ENCODE data around the gene FAM171A2.
"Not testable (repeated sequence)": the region's sequence is repeated elsewhere in the genome, so short reads cannot be mapped to it uniquely, and the experiment has no call there.

The FAM171A2 gene

GRCh38 chr17:44343510-44344209, 20.0 kb downstream of the FAM171A2 start:
- no peak overlapping the region for H3K27ac ChIP-seq (ENCODE audit: low read depth, low read length)
- no peaks in the 10 kb centered on the region for H3K36me3 ChIP-seq (ENCODE audit: control insufficient read depth, insufficient read depth, low read length)
- H3K9me3 ChIP-seq (ENCODE audit: control insufficient read depth, insufficient read depth, low read depth, low read length), result no peaks in the 10 kb centered on the region
- H3K27me3 ChIP-seq (ENCODE audit: control insufficient read depth, insufficient read depth, low read length), result peaks cover 3% of the 10 kb centered on the region; the same call in 1 of the 2 replicates
- H3K4me1 ChIP-seq (ENCODE audit: control insufficient read depth, insufficient read depth, low read length), result peaks cover 6% of the 10 kb centered on the region
- no peak overlapping the region for H3K9ac ChIP-seq (ENCODE audit: low read length)
- no peak overlapping the region for H3K4me3 ChIP-seq (ENCODE audit: low read depth, low read length)

- H3K36me3 ChIP-seq (ENCODE audit: control insufficient read depth, insufficient read depth, low read length); H3K27ac ChIP-seq (ENCODE audit: low read depth, low read length); H3K4me1 ChIP-seq (ENCODE audit: control insufficient read depth, insufficient read depth, low read length); H3K9ac ChIP-seq (ENCODE audit: low read length); H3K4me3 ChIP-seq (ENCODE audit: low read depth, low read length); H3K9me3 ChIP-seq (ENCODE audit: control insufficient read depth, insufficient read depth, low read depth, low read length); H3K27me3 ChIP-seq (ENCODE audit: control insufficient read depth, insufficient read depth, low read length): not testable (repeated sequence)
Measured at GRCh38 chr17:44340553-44340952, 23.1 kb downstream of the FAM171A2 start.

GRCh38 chr17:44338702-44339101, 25.0 kb downstream of the FAM171A2 start:
- no peaks in the 10 kb centered on the region for H3K9me3 ChIP-seq (ENCODE audit: control insufficient read depth, insufficient read depth, low read depth, low read length)
- H3K27ac ChIP-seq (ENCODE audit: low read depth, low read length), result no peak overlapping the region
- no peaks in the 10 kb centered on the region for H3K27me3 ChIP-seq (ENCODE audit: control insufficient read depth, insufficient read depth, low read length)
- H3K9ac ChIP-seq (ENCODE audit: low read length), result no peak overlapping the region
- H3K4me3 ChIP-seq (ENCODE audit: low read depth, low read length), result no peak overlapping the region
- H3K4me1 ChIP-seq (ENCODE audit: control insufficient read depth, insufficient read depth, low read length), result peaks cover 10% of the 10 kb centered on the region; the same call in 1 of the 2 replicates
- H3K36me3 ChIP-seq (ENCODE audit: control insufficient read depth, insufficient read depth, low read length), result no peaks in the 10 kb centered on the region

- H3K4me1 ChIP-seq (ENCODE audit: control insufficient read depth, insufficient read depth, low read length), result peaks cover 14% of the 10 kb centered on the region; the same call in 1 of the 2 replicates
- no peak overlapping the region for H3K9ac ChIP-seq (ENCODE audit: low read length)
- H3K27me3 ChIP-seq (ENCODE audit: control insufficient read depth, insufficient read depth, low read length), result no peaks in the 10 kb centered on the region
- no peaks in the 10 kb centered on the region for H3K36me3 ChIP-seq (ENCODE audit: control insufficient read depth, insufficient read depth, low read length)
- no peaks in the 10 kb centered on the region for H3K9me3 ChIP-seq (ENCODE audit: control insufficient read depth, insufficient read depth, low read depth, low read length)
- H3K4me3 ChIP-seq (ENCODE audit: low read depth, low read length), result no peak overlapping the region
- no peak overlapping the region for H3K27ac ChIP-seq (ENCODE audit: low read depth, low read length)
Measured at GRCh38 chr17:44335968-44336367, 27.7 kb downstream of the FAM171A2 start.

- Histone ChIP-seq H3K27ac (ENCODE audit: low read depth, low read length) (no peak overlapping the region), H3K27me3 (ENCODE audit: control insufficient read depth, insufficient read depth, low read length) (no peaks in the 10 kb centered on the region), H3K9ac (ENCODE audit: low read length) (no peak overlapping the region), H3K36me3 (ENCODE audit: control insufficient read depth, insufficient read depth, low read length) (no peaks in the 10 kb centered on the region), H3K9me3 (ENCODE audit: control insufficient read depth, insufficient read depth, low read depth, low read length) (no peaks in the 10 kb centered on the region), H3K4me3 (ENCODE audit: low read depth, low read length) (no peak overlapping the region), H3K4me1 (ENCODE audit: control insufficient read depth, insufficient read depth, low read length) (peaks cover 14% of the 10 kb centered on the region; the same call in 1 of the 2 replicates)
Measured at GRCh38 chr17:44335564-44335963, 28.1 kb downstream of the FAM171A2 start.

- no peaks in the 10 kb centered on the region for H3K9me3 ChIP-seq (ENCODE audit: control insufficient read depth, insufficient read depth, low read depth, low read length)
- no peak overlapping the region for H3K9ac ChIP-seq (ENCODE audit: low read length)
- no peaks in the 10 kb centered on the region for H3K27me3 ChIP-seq (ENCODE audit: control insufficient read depth, insufficient read depth, low read length)
- H3K36me3 ChIP-seq (ENCODE audit: control insufficient read depth, insufficient read depth, low read length), result no peaks in the 10 kb centered on the region
- no peak overlapping the region for H3K4me3 ChIP-seq (ENCODE audit: low read depth, low read length)
- H3K27ac ChIP-seq (ENCODE audit: low read depth, low read length), result no peak overlapping the region
- peaks cover 14% of the 10 kb centered on the region; the same call in 1 of the 2 replicates for H3K4me1 ChIP-seq (ENCODE audit: control insufficient read depth, insufficient read depth, low read length)
Measured at GRCh38 chr17:44334727-44335126, 28.9 kb downstream of the FAM171A2 start.

GRCh38 chr17:44334315-44334714, 29.3 kb downstream of the FAM171A2 start:
- H3K9me3 ChIP-seq (ENCODE audit: control insufficient read depth, insufficient read depth, low read depth, low read length), result no peaks in the 10 kb centered on the region
- H3K9ac ChIP-seq (ENCODE audit: low read length), result no peak overlapping the region
- H3K36me3 ChIP-seq (ENCODE audit: control insufficient read depth, insufficient read depth, low read length), result no peaks in the 10 kb centered on the region
- no peaks in the 10 kb centered on the region for H3K27me3 ChIP-seq (ENCODE audit: control insufficient read depth, insufficient read depth, low read length)
- no peak overlapping the region for H3K4me3 ChIP-seq (ENCODE audit: low read depth, low read length)
- no peak overlapping the region for H3K27ac ChIP-seq (ENCODE audit: low read depth, low read length)
- H3K4me1 ChIP-seq (ENCODE audit: control insufficient read depth, insufficient read depth, low read length), result peaks cover 14% of the 10 kb centered on the region; the same call in 1 of the 2 replicates

- H3K27ac ChIP-seq (ENCODE audit: low read depth, low read length), result no peak overlapping the region
- H3K27me3 ChIP-seq (ENCODE audit: control insufficient read depth, insufficient read depth, low read length), result no peaks in the 10 kb centered on the region
- H3K36me3 ChIP-seq (ENCODE audit: control insufficient read depth, insufficient read depth, low read length), result no peaks in the 10 kb centered on the region
- no peak overlapping the region for H3K4me3 ChIP-seq (ENCODE audit: low read depth, low read length)
- H3K4me1 ChIP-seq (ENCODE audit: control insufficient read depth, insufficient read depth, low read length), result peaks cover 10% of the 10 kb centered on the region; the same call in 1 of the 2 replicates
- H3K9me3 ChIP-seq (ENCODE audit: control insufficient read depth, insufficient read depth, low read depth, low read length), result no peaks in the 10 kb centered on the region
- no peak overlapping the region for H3K9ac ChIP-seq (ENCODE audit: low read length)
Measured at GRCh38 chr17:44333371-44333770, 30.3 kb downstream of the FAM171A2 start.

GRCh38 chr17:44331249-44331760, 32.3 kb downstream of the FAM171A2 start:
- Histone ChIP-seq H3K9me3 (ENCODE audit: control insufficient read depth, insufficient read depth, low read depth, low read length) (no peaks in the 10 kb centered on the region), H3K4me3 (ENCODE audit: low read depth, low read length) (no peak overlapping the region), H3K9ac (ENCODE audit: low read length) (no peak overlapping the region), H3K27ac (ENCODE audit: low read depth, low read length) (no peak overlapping the region), H3K4me1 (ENCODE audit: control insufficient read depth, insufficient read depth, low read length) (peaks cover 9% of the 10 kb centered on the region; the same call in 1 of the 2 replicates), H3K27me3 (ENCODE audit: control insufficient read depth, insufficient read depth, low read length) (no peaks in the 10 kb centered on the region), H3K36me3 (ENCODE audit: control insufficient read depth, insufficient read depth, low read length) (no peaks in the 10 kb centered on the region)

- H3K4me1 ChIP-seq (ENCODE audit: control insufficient read depth, insufficient read depth, low read length); H3K27me3 ChIP-seq (ENCODE audit: control insufficient read depth, insufficient read depth, low read length); H3K4me3 ChIP-seq (ENCODE audit: low read depth, low read length); H3K9ac ChIP-seq (ENCODE audit: low read length); H3K27ac ChIP-seq (ENCODE audit: low read depth, low read length); H3K36me3 ChIP-seq (ENCODE audit: control insufficient read depth, insufficient read depth, low read length); H3K9me3 ChIP-seq (ENCODE audit: control insufficient read depth, insufficient read depth, low read depth, low read length): not testable (repeated sequence)
Measured at GRCh38 chr17:44330263-44330662, 33.4 kb downstream of the FAM171A2 start.

GRCh38 chr17:44329516-44329915, 34.1 kb downstream of the FAM171A2 start:
- H3K36me3 ChIP-seq (ENCODE audit: control insufficient read depth, insufficient read depth, low read length); H3K27ac ChIP-seq (ENCODE audit: low read depth, low read length); H3K9me3 ChIP-seq (ENCODE audit: control insufficient read depth, insufficient read depth, low read depth, low read length); H3K9ac ChIP-seq (ENCODE audit: low read length); H3K4me1 ChIP-seq (ENCODE audit: control insufficient read depth, insufficient read depth, low read length); H3K4me3 ChIP-seq (ENCODE audit: low read depth, low read length); H3K27me3 ChIP-seq (ENCODE audit: control insufficient read depth, insufficient read depth, low read length): not testable (repeated sequence)
